ENCODE measurements around the gene CHRD.

The CHRD gene

GRCh38 chr3:184341925-184342324 is 37.9 kb upstream of the CHRD start:
- TF ChIP-seq, protein P1, sequence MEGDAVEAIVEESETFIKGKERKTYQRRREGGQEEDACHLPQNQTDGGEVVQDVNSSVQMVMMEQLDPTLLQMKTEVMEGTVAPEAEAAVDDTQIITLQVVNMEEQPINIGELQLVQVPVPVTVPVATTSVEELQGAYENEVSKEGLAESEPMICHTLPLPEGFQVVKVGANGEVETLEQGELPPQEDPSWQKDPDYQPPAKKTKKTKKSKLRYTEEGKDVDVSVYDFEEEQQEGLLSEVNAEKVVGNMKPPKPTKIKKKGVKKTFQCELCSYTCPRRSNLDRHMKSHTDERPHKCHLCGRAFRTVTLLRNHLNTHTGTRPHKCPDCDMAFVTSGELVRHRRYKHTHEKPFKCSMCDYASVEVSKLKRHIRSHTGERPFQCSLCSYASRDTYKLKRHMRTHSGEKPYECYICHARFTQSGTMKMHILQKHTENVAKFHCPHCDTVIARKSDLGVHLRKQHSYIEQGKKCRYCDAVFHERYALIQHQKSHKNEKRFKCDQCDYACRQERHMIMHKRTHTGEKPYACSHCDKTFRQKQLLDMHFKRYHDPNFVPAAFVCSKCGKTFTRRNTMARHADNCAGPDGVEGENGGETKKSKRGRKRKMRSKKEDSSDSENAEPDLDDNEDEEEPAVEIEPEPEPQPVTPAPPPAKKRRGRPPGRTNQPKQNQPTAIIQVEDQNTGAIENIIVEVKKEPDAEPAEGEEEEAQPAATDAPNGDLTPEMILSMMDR (conservative IDR thresholded peaks at IDR 0.05; ENCODE audit: low read depth, low read length) = no peak
- DNase-seq (ENCODE audit: low read depth) = no peak
- H3K4me3 ChIP-seq (ENCODE audit: low read length) = no peak overlapping the region

GRCh38 chr3:184343200-184343876 is 36.5 kb upstream of the CHRD start:
- no peak overlapping the region for H3K4me3 ChIP-seq (ENCODE audit: low read length)
- no peak for DNase-seq (ENCODE audit: low read depth)
- TF ChIP-seq, protein P1 (conservative IDR thresholded peaks at IDR 0.05; ENCODE audit: low read depth, low read length) = no peak

DNA sequence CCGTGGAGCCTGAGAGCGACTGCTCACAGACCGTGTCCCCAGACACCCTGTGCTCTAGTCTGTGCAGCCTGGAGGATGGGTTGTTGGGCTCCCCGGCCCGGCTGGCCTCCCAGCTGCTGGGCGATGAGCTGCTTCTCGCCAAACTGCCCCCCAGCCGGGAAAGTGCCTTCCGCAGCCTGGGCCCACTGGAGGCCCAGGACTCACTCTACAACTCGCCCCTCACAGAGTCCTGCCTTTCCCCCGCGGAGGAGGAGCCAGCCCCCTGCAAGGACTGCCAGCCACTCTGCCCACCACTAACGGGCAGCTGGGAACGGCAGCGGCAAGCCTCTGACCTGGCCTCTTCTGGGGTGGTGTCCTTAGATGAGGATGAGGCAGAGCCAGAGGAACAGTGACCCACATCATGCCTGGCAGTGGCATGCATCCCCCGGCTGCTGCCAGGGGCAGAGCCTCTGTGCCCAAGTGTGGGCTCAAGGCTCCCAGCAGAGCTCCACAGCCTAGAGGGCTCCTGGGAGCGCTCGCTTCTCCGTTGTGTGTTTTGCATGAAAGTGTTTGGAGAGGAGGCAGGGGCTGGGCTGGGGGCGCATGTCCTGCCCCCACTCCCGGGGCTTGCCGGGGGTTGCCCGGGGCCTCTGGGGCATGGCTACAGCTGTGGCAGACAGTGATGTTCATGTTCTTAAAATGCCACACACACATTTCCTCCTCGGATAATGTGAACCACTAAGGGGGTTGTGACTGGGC is 35.1 kb upstream of the CHRD start:
- no peak overlapping the region for H3K4me3 ChIP-seq (ENCODE audit: low read length)
- TF ChIP-seq, protein P1 (conservative IDR thresholded peaks at IDR 0.05; ENCODE audit: low read depth, low read length) = no peak
- no peak for DNase-seq (ENCODE audit: low read depth)

DNA sequence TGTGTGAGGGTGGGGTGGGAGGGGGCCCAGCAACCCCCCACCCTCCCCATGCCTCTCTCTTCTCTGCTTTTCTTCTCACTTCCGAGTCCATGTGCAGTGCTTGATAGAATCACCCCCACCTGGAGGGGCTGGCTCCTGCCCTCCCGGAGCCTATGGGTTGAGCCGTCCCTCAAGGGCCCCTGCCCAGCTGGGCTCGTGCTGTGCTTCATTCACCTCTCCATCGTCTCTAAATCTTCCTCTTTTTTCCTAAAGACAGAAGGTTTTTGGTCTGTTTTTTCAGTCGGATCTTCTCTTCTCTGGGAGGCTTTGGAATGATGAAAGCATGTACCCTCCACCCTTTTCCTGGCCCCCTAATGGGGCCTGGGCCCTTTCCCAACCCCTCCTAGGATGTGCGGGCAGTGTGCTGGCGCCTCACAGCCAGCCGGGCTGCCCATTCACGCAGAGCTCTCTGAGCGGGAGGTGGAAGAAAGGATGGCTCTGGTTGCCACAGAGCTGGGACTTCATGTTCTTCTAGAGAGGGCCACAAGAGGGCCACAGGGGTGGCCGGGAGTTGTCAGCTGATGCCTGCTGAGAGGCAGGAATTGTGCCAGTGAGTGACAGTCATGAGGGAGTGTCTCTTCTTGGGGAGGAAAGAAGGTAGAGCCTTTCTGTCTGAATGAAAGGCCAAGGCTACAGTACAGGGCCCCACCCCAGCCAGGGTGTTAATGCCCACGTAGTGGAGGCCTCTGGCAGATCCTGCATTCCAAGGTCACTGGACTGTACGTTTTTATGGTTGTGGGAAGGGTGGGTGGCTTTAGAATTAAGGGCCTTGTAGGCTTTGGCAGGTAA is 34.3 kb upstream of the CHRD start:
- no peak overlapping the region for H3K4me3 ChIP-seq (ENCODE audit: low read length)
- TF ChIP-seq, protein P1 (conservative IDR thresholded peaks at IDR 0.05; ENCODE audit: low read depth, low read length) = peak; percentile 69
- DNase-seq (ENCODE audit: low read depth) = peak; percentile 58

GRCh38 chr3:184346480-184347190 is 33.2 kb upstream of the CHRD start:
- TF ChIP-seq, protein P1 (conservative IDR thresholded peaks at IDR 0.05; ENCODE audit: low read depth, low read length) = no peak
- no peak for DNase-seq (ENCODE audit: low read depth)
- H3K4me3 ChIP-seq (ENCODE audit: low read length) = no peak overlapping the region

GRCh38 chr3:184347321-184348056 is 32.4 kb upstream of the CHRD start:
- TF ChIP-seq, protein P1 (conservative IDR thresholded peaks at IDR 0.05; ENCODE audit: low read depth, low read length) = no peak
- H3K4me3 ChIP-seq (ENCODE audit: low read length) = no peak overlapping the region
- DNase-seq (ENCODE audit: low read depth) = no peak

All from retinal pigment epithelial cell (primary cell).